BJ (cell line): ENCODE results near the gene OR6C6. TPM values are rescaled to one million over a fixed set of nuclear protein-coding genes. Genes with fewer than 3 reads are reported as not detected.
"Not testable (repeated sequence)": the region's sequence is repeated elsewhere in the genome, so short reads cannot be mapped to it uniquely, and the experiment has no call there.

Source experiments
- CTCF ChIA-PET: fragments of 350-600 bp; formaldehyde crosslinking; extraction: SDS; loops from one replicate; lab custom pipeline; 2021; ENCODE audit warnings: antibody characterized with exemption, inconsistent platforms; lab: Yijun Ruan, JAX
- POLR2A ChIA-PET: fragments of 300-600 bp; sonication (Branson Sonifier 250); formaldehyde crosslinking; extraction: SDS; loops from one replicate; lab custom pipeline; 2021; ENCODE audit warnings: antibody characterized with exemption; lab: Charles Lee
- DNase-seq: peaks from one replicate; pipeline ENCODE4 v3.0.0-alpha.2; 2011; ENCODE audit warnings: low read depth
- H3K27me3 ChIP-seq: 2 replicates; pipeline ENCODE4 v1.6.0; 2011; ENCODE audit warnings: low read length; ENCODE audit not compliant: control insufficient read depth, insufficient read depth
- H3K36me3 ChIP-seq: 2 replicates; pipeline ENCODE4 v1.5.1; 2011; ENCODE audit warnings: low read length; ENCODE audit not compliant: control insufficient read depth, insufficient read depth
- H3K4me3 ChIP-seq: 2 replicates; pipeline ENCODE4 v1.5.1; 2011; ENCODE audit warnings: low read depth, mild to moderate bottlenecking, control low read depth, low read length
- polyA minus RNA-seq: library from RNA; depleted of rRNA, polyadenylated mRNA; stranded (reverse); fragments of >200 nt; gene quantifications from 2 replicates; pipeline ENCODE4 v1.2.3, GENCODE V29; 2011; rRNA and poly(A)+ RNA removed
- polyA plus RNA-seq: library from polyadenylated mRNA; depleted of rRNA; stranded (reverse); fragments of >200 nt; gene quantifications from 2 replicates; pipeline ENCODE4 v1.2.3, GENCODE V29; 2011; rRNA removed
- TF ChIP-seq, protein P1 (sequence below): IDR thresholded peaks from 2 replicates; pipeline ENCODE4 v1.5.1; 2011; ENCODE audit warnings: low read depth, mild to moderate bottlenecking, control low read depth, inconsistent platforms, low read length, moderate library complexity; ENCODE audit not compliant: insufficient read depth

The OR6C6 gene
- polyA plus RNA-seq (not detected in 2 replicates), polyA minus RNA-seq (not detected in 2 replicates)

DNA sequence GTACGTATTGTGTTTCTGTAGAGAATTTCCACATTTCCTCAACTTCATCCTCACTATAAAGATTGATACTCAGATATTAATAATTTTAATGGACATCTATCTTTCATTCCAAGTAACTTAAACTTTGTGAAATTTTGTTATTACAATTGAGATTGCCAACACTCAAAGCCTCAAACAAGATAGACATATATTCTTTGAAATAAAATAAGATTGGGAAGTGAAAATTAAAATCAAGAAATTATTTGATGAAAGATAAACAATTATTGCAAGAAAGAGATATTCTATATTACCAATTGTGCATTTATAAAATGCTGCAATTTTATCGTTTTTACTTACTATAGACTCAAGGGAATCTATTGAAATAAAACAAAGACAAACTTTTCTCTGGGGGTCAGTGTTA, at the start of gene OR6C6:
Gene OR6C6, minus strand, starts transcription at position 101 of the 400 bp plus-strand sequence. CDS start 1,337 bp downstream, outside the sequence.
- POLR2A ChIA-PET = no interaction called here
- CTCF ChIA-PET = no interaction called here
- Histone ChIP-seq H3K27me3 (no peaks in the 10 kb centered on the region), H3K36me3 (no peaks in the 10 kb centered on the region), H3K4me3 (no peak within 1 kb of the TSS)
- no peak for DNase-seq
- TF ChIP-seq, protein P1, sequence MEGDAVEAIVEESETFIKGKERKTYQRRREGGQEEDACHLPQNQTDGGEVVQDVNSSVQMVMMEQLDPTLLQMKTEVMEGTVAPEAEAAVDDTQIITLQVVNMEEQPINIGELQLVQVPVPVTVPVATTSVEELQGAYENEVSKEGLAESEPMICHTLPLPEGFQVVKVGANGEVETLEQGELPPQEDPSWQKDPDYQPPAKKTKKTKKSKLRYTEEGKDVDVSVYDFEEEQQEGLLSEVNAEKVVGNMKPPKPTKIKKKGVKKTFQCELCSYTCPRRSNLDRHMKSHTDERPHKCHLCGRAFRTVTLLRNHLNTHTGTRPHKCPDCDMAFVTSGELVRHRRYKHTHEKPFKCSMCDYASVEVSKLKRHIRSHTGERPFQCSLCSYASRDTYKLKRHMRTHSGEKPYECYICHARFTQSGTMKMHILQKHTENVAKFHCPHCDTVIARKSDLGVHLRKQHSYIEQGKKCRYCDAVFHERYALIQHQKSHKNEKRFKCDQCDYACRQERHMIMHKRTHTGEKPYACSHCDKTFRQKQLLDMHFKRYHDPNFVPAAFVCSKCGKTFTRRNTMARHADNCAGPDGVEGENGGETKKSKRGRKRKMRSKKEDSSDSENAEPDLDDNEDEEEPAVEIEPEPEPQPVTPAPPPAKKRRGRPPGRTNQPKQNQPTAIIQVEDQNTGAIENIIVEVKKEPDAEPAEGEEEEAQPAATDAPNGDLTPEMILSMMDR = no peak

DNA sequence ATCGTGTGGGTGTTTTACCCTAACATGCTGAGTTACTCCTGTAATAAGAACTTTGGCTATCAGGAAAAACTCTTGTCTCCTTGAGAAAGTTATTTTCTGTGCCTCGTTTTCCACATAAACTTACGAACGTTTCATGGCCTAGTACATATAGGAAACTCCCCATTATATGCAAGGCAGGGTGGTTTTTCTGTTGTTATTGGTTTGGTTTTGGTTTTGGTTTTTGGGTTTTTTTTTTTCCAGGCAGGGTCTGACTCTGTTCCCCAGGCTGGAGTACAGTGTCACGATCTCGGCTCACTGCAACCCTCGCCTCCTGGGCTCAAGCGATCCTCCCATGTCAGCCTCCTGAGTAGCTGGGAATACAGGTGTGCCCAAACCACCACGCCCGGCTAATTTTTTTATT, 39.6 kb upstream of the OR6C6 start:
- TF ChIP-seq, protein P1 = no peak
- ChIA-PET POLR2A (no interaction called here), CTCF (no interaction called here)
- Histone ChIP-seq H3K36me3 (no peaks in the 10 kb centered on the region), H3K4me3 (no peak overlapping the region), H3K27me3 (no peaks in the 10 kb centered on the region)
- DNase-seq = no peak

DNA sequence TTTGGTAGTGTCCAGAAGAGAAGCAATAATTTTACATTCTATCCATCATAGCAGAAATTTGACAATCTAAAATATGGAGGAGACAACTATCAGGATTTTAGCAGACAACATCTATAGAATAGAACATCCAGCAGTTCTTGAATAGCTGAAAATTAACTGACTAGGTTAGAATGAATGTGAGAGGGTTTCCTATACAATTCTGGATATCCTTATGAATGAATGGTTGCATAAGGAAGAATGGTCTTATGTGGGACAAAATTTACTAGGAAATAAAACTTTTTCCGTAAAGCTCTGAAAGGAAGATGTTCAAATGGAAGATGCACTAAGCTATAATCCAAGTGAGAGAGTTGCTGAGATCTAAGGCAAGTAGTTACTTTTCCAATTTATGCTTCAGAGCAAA, 34.1 kb upstream of the OR6C6 start, which contains the start of gene OR6C3:
Gene OR6C3, plus strand, starts transcription at position 301 of the 400 bp plus-strand sequence. CDS start 955 bp downstream, outside the sequence.
- Histone ChIP-seq H3K27me3 (no peaks in the 10 kb centered on the region), H3K4me3 (no peak within 1 kb of the TSS), H3K36me3 (no peaks in the 10 kb centered on the region)
- ChIA-PET CTCF (no interaction called here), POLR2A (no interaction called here)
- TF ChIP-seq, protein P1 = no peak
- no peak for DNase-seq

DNA sequence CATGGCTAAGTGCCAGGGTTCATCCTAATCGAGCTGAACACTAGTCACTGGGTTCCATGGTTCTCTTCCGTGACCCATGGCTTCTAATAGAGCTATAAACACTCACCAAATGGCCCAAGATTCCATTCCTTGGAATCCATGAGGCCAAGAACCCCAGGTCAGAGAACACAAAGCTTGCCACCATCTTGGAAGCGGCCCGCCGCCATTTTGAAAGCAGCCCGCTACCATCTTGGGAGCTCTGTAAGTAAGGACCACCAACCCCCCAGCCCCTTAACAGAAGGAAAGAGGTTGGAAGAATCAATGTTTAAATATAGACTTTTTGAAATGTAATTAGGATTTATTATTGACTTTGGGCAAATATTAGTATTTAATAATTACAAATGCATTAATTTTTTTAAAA, 29.4 kb upstream of the OR6C6 start:
- POLR2A ChIA-PET, H3K36me3 ChIP-seq, CTCF ChIA-PET, H3K4me3 ChIP-seq, DNase-seq, H3K27me3 ChIP-seq: not testable (repeated sequence)

DNA sequence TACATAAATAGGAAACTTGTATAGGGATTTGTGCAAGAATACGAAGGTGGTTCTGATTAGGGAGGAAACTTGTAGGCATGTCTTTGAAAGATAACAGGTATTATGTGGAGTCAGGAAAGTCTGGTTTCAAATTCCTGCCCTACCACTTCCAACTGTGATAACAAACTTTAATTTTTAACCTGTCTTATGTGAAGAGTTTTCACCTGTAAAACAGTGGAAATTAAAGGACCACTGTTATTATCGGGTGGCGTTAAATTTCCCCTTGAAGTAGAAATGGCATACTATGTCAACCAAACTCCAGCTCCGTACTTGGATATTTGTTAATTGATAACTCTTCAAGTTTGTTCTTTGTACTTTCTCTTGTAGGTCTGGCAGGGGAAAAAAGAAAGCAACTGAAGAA, 23.8 kb upstream of the OR6C6 start:
- Histone ChIP-seq H3K4me3 (no peak overlapping the region), H3K36me3 (no peaks in the 10 kb centered on the region), H3K27me3 (no peaks in the 10 kb centered on the region)
- TF ChIP-seq, protein P1 = no peak
- DNase-seq = no peak
- ChIA-PET POLR2A (no interaction called here), CTCF (no interaction called here)

DNA sequence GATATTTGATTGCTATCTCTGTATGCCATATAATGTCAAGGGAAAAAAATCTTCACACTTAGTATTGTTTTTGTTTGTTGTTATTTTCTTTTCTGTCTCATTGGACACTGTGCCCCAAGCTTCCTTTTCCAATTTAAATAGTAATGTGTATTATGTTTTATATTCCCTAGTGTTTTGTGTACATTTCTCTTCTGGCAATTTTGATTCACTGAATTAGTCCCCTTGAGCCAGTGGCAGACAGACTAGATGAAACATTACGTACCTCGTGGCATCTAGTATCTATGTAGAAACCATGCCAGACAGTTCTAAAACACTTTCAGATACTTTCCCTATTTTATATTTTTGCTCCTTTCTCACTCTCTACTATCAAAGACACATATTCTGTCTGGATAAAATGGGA, 17.7 kb upstream of the OR6C6 start, which contains the start of gene OR6C1:
Gene OR6C1, plus strand, starts transcription at position 301 of the 400 bp plus-strand sequence. CDS start 6,257 bp downstream, outside the sequence.
- ChIA-PET POLR2A (no interaction called here), CTCF (no interaction called here)
- Histone ChIP-seq H3K36me3 (no peaks in the 10 kb centered on the region), H3K27me3 (no peaks in the 10 kb centered on the region), H3K4me3 (no peak within 1 kb of the TSS)
- TF ChIP-seq, protein P1 = no peak
- DNase-seq = no peak
